GM19240 (cell line): ENCODE results near the gene PCDHB5.
"Not testable (repeated sequence)": the region's sequence is repeated elsewhere in the genome, so short reads cannot be mapped to it uniquely, and the experiment has no call there.

Experiments used
- DNase-seq: peaks from one replicate; pipeline ENCODE4 v3.0.0; 2011; ENCODE audit warnings: low spot score; ENCODE audit not compliant: insufficient read length

PCDHB5 gene

GRCh38 chr5:141135030-141135717, at the start of gene PCDHB5:
Gene PCDHB5, plus strand, starts transcription at chr5:141135206. Its CDS starts 229 bp downstream, at chr5:141135435.
- no peak for DNase-seq

GRCh38 chr5:141094481-141095262, 40.3 kb upstream of the PCDHB5 start, which contains the start of gene PCDHB2:
Gene PCDHB2, plus strand, starts transcription at chr5:141094615. Its CDS starts 176 bp downstream, at chr5:141094791.
- DNase-seq = no peak

GRCh38 chr5:141095263-141095641, 39.8 kb upstream of the PCDHB5 start:
- DNase-seq = no peak

- DNase-seq = not testable (repeated sequence)
These were observed 38.8 kb upstream of the PCDHB5 start for GRCh38 chr5:141096181-141096580.

GRCh38 chr5:141096586-141096985, 38.4 kb upstream of the PCDHB5 start:
- DNase-seq = not testable (repeated sequence)

- DNase-seq = no peak
These were observed 34.7 kb upstream of the PCDHB5 start, which contains the start of gene PCDHB3 for GRCh38 chr5:141100243-141100805. Gene PCDHB3, plus strand, starts transcription at chr5:141100473. Its CDS starts 177 bp downstream, at chr5:141100650.

- no peak for DNase-seq
These were observed 33.9 kb upstream of the PCDHB5 start for GRCh38 chr5:141101059-141101458.

GRCh38 chr5:141102070-141102469, 32.9 kb upstream of the PCDHB5 start:
- not testable (repeated sequence) for DNase-seq

GRCh38 chr5:141102471-141102870, 32.5 kb upstream of the PCDHB5 start:
- DNase-seq = not testable (repeated sequence)

GRCh38 chr5:141105350-141105749, 29.7 kb upstream of the PCDHB5 start:
- DNase-seq = no peak

- no peak for DNase-seq
These were observed 15.8 kb upstream of the PCDHB5 start for GRCh38 chr5:141119250-141119649.

GRCh38 chr5:141121563-141121962, 13.4 kb upstream of the PCDHB5 start, which contains the start of gene PCDHB4:
Gene PCDHB4, plus strand, starts transcription at chr5:141121818. Its CDS starts 181 bp downstream, at chr5:141121999.
- DNase-seq = no peak

- no peak for DNase-seq
These were observed 13.0 kb upstream of the PCDHB5 start for GRCh38 chr5:141121985-141122384.

GRCh38 chr5:141123396-141124135, 11.4 kb upstream of the PCDHB5 start:
- not testable (repeated sequence) for DNase-seq

- DNase-seq = no peak
These were observed 7.7 kb upstream of the PCDHB5 start for GRCh38 chr5:141127305-141127704.

- DNase-seq = no peak
These were observed 786 bp downstream of the PCDHB5 start for GRCh38 chr5:141135718-141136266.

- not testable (repeated sequence) for DNase-seq
These were observed 2.3 kb downstream of the PCDHB5 start for GRCh38 chr5:141137346-141137745.

- no peak for DNase-seq
These were observed 14.8 kb downstream of the PCDHB5 start, which contains the start of gene PCDHB6 for GRCh38 chr5:141149812-141150211. Gene PCDHB6, plus strand, starts transcription at chr5:141150057. Its CDS starts 201 bp downstream, at chr5:141150258.

GRCh38 chr5:141150224-141150992, 15.4 kb downstream of the PCDHB5 start:
- DNase-seq = no peak

GRCh38 chr5:141150993-141151325, 16.0 kb downstream of the PCDHB5 start:
- no peak for DNase-seq
